HG02678 (cell line): Measurements from ENCODE around the gene STK32C.

ENCODE experiments used
- ATAC-seq: cut with Tn5 transposase; IDR thresholded peaks from one replicate; pipeline ENCODE4 v1.9.1; 2021; ENCODE audit warnings: mild to moderate bottlenecking, moderate library complexity; ENCODE audit not compliant: unreplicated experiment

Gene STK32C

DNA sequence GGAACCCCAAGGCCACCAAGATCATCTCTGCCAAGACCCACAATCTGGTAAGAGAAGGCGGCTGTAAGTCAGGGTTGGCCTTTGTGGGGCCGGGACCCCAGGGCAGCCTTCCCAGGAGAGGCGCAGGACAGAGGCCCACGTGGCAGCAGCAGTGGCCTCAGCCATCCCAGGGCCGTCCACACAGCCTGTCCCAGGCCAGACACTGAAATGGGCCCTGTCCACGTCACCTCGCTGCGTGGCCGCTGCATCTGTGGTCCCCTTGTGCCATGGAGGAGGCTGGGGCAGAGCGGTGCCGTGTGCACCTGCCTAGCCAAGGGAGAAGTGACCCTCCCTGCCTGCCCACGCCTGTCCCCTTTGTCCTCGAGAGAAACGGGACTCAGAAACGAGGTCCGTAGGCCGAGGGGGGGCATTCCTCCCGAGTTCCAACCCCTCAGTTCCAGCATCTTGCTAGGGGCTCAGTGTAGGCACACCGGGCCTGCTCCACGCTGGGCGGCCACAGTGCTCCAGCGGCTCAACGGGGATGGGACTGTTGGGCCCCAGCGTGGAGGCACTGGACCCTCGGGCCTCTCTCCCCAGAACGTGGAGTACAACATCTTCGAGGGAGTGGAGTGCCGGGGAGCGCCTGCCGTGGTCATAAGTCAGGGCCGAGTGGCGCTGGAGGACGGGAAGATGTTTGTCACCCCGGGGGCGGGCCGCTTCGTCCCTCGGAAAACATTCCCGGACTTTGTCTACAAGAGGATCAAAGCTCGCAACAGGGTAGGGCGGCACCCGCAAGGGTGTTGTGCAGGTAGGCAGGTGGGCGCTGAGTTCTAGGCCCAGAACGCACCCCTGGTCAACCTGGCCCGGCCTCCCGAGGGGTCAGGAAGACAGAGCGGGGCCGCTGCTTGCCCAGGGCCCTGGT lies 105.4 kb downstream of the STK32C start:
- ATAC-seq = no peak

DNA sequence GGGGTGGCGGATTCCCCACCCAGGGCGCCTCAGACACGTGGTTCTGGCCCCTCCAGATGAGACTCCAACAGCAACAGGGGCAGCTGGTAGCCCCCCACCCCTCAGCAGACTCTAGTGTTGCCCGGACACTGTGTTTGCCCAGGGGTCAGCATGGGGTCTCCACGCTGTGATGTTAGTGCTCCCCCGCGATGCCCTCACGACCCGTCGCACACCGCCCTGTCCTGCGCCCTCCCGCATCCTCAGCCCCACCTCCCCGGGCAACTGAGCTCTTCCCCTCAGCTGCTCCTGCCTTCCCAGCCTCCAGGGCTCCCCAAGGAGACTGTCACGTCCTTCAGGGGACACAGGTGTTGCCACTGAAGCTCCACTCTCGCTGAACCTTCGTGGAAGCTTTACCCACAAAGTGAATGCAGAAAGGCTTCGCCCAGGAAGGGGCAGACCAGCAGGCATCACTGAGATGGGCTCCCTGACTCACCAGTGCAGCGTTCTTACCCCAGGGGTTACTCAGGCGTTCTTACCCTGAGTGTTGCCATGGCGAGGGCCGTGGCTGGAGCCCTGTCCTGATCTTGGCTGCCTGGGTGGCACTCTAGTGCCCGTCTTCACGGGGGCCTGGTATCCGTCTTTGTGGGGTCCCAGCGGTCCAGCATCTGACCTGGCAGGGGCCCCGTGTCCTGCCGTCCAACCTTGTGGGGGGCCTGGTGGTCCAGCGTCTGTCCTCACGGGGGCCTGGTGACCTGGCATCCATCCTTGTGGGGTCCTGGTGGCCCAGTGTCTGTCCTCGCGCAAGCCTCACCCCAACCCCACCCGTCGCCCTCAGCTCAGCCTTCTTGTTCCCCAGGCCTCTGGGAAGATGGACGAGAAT lies 106.4 kb downstream of the STK32C start:
- no peak for ATAC-seq

DNA sequence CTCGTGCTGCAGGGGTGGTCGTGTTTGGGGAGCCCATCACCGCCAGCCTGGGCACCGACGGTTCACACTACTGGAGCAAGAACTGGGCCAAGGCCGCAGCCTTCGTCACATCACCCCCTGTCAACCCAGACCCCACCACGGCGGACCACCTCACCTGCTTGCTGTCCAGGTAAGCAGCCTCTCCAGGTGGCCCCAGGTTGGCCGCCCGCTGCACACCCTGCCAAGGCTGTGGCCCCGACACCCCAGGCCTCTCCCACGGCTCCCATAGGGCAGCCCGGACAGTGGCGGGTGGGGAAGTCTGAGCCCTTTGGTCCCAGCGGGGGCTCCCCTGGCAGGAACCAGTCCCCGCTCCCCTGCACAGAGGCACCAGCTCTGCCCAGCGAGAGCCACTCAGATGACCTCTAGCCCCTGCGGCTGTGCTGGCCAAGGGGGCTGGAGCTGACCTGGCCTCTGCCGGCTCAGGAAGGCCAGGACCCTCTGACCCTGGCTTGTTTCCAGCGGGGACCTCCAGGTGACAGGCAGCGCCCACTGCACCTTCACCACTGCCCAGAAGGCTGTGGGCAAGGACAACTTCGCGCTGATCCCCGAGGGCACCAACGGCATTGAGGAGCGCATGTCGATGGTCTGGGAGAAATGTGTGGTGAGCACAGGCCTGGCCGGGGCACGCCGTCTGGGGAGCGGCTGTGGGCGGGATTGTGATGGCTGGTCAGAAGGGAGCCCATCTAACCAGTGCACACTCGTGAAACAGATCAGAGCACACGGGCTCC lies 107.2 kb downstream of the STK32C start:
- ATAC-seq = no peak

DNA sequence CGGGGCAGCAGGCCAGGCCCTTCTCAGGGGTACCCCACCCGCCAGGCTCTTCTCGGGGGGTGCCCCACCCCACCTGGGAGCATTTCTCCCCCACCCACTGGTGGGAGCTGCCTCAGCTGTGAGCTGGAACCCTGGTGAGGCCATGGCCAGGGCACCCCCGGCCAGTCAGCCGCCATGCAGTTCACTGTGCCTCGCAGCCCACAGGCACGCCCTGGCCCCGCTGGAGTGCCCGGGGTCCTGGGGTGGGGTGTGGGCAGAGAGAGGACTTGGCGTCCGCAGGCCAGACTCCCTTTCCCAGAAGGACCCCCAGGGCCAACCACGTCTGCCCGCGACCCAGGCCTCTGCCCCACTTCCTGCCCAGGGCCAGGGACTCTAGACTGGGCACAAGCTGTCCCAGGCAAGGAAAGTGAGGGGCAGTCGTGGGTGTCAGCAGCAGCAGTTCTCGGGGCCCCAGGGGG lies 107.9 kb downstream of the STK32C start:
- no peak for ATAC-seq

DNA sequence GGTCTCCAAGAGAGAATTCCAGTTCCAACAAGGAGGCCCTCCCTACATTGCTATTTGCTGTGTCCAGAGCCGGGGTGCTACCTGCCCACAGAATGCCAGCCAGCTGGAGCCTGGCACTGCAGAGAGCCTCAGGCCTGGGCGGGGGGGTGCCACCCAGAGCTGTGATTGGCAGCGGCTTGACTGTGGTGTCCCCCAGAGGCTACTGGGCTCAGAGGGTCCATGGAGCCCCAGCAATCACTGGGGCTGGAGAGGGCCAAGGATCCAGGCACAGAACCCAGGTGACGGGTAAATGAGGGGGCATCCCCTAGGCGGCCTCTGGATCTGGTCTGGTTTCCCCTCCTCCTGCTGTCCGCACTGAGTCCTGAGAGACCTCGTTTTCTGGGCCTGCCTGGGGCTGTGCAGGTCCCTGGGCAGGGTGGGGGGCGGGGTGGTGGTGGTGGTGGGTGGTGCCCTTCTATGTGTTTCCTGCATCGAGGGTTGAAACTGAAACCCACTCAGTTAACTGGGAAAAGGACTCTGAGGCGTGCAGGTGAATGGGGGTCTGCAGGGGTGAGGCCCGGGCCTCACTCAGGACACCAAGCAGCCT lies 108.4 kb downstream of the STK32C start:
- no peak for ATAC-seq

DNA sequence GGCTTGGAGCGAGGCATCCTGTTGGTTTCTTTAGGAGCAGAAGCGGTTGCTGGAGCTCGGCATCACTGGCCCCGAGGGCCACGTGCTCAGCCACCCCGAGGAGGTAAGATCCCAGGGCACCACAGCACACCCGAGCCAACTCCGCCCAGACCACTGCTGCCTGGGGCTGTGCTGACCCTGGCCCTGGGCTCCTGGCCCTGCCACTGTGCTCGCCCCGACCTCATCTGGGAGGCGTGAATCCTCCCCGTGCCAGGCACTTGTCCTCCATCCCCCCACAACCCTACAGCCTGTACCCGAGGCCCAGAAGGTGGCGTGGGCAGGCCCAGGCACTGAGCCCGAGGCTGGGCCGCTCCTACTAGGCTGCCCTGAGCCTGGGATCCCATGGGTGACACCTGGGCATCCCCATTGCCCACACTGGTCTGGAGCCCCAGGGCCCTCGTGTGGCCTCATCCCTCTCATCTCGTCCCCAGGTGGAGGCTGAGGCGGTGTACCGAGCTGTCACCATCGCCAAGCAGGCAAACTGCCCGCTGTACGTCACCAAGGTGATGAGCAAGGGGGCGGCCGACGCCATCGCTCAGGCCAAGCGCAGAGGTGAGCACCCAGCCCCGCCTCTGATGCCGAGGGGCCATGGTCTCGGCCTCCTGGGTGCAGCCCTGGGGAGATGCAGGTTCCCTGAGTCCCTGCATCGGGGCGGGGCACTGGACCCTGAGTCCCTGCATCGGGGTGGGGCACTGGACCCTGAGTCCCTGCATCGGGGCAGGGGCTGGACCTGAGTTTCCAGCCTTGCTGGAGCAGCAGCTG lies 109.2 kb downstream of the STK32C start:
- ATAC-seq = no peak

DNA sequence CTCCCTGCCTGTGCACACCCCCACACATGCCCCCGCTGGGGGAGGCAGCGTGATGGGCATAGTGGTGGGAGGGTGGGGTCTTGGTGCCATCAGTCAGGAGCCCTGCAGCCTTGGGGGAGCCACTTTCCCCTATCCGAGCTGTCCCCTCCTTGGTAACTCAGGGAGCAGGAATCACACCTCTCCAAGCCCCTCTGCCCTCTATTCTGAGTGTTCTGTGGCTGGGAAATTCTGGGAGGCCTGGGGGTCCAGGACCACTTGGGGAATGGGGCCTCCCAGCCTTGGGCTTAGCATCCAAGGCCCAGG lies 109.7 kb downstream of the STK32C start:
- no peak for ATAC-seq

DNA sequence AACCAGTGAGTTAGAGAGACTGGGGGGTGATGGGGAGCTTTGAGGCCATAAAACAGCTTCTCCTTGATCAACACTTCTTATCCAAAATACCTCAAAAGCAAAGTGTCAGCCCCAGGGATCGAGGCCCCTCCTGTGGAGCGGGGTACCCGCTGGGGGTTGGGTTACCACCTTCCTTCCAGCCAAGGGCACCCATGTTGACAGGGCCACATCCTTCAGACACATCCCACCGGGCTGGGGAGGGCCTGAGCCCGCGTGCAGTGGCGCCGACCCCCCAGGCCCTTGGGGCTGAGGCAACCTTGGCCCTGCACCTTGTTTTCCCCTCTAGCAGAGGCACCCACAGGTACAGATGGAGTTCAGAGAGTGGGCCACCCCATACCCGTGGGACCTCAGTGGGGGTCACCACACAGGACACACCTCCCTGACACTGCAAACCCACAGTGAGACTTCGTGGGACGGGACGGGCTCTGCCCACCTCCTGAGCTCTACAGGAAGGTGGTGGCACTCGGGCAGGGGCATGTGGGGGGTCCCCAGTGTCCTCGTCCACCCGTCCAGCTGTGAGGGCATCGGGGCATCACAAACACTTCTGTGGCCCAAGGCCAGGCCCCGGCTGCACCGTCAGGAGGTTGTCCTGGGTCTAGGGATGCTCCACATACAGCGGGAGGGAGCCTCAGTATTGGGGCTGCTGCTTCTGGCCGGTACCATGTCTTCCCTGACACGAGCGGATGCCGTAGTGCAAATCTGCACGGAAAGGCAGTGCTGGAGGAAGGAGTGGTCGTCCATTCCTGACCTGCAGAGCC lies 110.3 kb downstream of the STK32C start:
- ATAC-seq = no peak

DNA sequence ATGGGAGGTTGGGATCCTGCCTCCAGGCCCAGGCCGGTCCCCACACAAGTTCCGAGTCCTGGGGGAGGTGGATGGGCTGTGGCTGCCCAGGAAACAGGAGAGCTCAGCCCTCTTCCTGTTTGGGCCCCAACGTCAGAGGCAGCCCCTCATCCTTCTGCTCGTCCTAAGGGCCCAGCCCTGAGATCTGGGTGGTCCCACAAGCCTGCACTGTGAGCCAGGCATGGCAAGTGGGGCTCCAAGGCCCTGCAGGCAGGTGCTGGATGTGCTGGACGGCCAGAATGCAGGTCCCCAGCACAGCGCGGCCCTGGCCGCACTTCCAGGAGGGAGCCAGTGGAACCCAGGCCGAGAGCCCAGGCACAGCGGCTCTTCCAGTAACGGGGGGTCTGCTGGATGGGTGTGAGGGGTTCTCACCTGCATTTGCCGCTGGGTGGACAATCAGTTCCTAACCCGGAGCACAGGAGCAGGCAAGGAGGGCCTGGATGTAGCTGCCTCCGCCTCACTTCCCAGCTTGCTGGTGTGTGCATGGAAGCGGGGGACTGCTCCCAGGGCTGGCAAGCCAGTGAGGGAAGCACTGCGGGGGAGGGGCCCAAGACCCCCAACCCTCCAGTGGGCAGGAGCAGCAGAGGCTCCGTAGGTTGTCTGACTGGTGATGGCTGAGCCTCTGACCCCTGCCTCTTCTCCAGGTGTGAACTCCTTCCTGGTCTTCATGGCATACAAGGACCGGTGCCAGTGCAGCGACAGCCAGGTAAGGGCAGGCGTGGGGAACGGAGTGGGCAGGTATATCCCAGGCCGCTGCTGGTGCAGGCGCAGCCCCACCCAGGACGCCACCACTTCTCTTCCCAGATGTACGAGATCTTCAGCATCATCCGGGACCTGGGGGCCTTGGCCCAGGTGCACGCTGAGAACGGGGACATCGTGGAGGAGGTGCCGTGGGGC lies 111.3 kb downstream of the STK32C start:
- no peak for ATAC-seq

DNA sequence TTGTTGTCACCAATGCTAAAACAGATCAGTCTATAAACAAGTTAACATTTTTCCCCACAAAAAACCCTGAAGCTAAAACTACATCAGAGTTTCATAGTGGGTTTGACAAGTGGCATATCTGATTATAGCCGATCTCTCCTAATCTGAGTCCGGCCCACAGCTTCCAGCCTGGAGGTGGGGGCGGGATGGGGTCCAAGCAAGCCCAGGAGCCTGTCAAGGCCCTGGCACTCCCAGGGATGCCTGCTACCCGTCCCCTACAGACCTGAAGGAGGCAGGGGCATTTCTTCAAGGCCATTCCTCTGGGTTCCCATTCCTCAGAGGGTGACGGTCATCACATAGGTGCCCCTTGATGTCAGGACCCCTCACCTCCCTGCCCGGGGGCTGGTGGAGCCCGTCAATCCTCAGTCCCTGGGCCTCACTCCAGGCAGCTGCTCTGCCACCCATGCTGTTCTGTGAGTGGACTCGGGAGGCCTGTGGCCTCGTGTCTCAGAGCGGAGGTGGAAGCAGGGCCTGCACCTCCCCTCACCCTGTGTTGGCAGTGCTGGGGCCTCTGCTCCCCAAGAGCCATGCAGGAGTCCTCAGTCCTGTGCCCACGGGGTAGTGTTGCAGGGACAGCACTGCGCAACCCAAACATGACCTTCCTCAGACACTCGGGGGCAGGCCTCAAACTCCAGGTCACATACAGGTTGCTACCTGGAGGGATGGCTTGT lies 112.2 kb downstream of the STK32C start:
- ATAC-seq = no peak

DNA sequence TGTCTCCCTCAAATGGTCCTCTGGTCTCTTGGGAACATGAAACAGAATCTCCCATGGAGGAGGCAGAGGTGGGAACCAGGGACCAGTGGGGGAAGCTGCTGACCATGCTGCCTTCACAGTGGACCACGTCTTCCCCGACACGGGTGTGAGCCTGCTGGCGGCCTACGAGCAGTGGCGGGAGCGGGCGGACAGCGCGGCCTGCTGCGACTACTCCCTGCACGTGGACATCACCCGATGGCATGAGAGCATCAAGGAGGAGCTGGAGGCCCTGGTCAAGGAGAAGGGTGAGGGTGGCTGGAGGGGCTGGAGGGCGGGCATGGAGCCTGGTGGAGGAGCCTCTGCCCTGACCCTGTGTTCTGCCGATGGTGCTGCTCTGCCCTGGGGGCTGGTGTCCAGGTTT lies 113.0 kb downstream of the STK32C start:
- no peak for ATAC-seq

DNA sequence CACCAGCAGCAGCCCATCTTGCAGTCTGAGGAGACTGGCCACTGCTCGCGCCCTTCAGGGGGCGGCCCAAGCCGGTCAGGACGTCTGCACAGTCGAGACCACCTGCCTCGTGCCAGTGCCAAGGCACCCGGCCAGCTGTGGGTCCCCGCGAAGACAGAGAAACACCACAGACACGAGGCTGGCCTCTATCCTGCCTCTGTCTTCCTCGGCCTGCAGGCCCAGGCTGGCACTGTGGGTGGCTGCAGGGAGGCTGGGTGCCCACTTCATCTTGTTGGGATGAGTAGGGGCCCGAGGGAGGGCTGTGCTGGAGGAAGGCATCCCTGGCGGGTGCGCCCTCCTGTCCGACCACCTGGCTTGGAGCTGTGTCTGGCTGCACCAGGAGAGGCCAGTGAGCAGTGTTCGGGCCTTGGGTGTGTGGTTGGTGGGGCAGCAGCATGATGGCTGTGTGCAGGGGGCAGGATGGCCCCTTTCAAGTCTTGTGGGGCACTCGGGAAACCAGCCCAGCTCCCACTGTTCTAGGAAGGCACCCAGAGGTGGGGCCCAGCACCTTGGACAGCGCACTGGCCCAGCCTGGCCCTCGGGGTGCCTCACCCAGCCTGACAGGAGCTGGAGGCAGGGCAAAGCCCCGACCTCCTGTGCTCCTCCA lies 113.7 kb downstream of the STK32C start:
- ATAC-seq = no peak

DNA sequence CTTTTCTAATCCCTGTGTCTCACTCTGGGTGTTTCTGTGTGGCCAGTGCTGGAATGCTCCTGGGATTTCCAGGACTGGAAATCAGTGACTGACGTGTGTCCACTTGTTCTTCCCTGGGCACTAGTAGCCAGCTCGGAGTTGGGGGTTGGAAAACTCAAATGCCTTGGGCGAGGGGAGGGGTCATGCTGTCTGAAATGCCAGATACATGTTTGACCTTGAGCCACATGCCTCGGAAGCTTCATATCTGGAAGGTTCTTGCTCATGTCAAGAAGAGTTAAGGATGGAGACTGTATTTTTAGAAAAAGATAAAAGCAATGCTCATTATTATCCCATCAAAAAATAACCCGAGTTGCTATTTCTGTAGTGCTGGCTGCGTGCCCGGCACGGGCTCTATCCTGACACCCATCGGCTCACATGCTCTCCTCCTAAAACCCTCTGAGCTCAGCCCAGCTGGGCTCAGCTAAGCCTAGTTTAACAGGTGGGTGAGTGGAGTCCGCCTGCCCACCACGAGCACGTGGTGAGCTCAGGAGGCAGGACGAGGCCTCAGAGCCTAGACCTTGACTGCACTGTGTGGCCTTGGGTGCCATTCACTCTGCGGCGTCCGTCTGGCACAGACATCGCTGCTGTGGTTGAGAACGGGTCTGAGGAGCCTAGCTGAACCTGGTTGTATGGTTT lies 114.6 kb downstream of the STK32C start:
- ATAC-seq = no peak

DNA sequence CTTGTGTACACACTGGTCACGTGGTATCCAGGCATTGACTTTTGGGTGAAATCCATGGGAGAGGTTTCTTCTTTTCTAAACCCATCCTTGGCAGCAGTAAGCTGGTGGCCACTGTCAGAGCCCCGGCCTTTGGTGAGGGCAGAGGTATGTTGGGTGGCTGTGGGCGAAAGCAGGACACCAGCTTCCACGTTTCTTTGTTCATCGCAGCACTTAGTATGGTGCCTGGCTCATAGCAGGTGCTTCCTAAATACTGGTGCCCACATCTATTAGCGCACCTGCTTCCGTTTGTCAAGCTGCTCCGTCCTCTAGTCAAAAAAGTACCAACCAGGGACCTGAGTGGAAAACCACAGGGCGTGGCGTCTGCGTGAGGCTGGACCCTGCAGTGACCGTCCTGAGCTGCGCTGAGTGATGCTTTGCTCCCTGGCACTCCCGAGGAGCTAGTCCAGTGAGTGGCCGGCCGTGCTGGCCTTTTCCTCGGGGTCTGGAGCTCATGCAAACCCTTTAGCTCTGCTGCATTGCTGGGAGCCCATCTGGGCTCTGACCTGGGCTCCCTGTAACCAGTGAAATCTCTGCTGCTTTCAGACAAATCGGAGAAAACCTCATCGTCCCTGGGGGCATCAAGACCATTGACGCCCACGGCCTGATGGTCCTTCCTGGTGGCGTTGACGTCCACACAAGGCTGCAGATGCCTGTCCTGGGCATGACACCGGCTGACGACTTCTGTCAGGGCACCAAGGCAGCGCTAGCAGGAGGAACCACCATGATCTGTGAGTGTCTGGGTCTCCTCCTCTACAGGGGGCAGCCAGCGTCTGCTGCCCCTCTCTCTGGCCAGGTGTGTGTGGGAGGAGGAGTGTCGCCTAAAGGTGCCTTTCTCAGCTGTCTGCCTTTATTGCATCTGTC lies 115.4 kb downstream of the STK32C start:
- ATAC-seq = no peak

DNA sequence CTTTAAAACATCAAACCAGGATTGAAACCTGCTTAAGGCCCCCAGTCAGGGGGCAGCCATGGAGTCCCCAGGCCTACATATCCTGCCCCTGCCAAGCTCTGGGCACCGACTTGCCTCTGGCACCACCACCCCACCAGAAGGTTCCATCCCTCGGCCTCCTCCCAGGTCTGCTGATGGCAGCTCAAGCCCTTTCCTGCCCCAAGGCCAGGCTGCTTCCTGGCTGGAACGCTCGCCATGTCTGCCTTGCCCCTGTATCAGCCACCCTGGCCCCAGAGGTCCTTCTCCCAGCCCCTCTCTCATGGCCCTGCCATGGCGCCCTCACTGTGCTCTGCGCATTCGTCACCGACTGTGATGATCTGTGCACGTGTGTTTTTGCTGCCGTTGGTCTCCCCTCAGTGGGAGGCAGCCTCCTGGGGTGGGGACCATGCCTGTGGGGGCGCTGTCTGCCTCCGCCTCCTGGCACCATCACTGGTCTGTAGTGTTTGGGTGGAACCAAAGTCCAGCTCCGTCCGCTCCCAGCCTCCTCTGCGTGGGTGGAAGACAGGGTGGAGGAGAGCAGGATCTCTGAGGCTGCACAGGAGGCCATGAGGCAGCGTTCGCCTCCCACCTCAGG lies 117.8 kb downstream of the STK32C start:
- ATAC-seq = no peak
